ENCODE results near the gene DNASE1L1.

DNASE1L1 gene

DNA sequence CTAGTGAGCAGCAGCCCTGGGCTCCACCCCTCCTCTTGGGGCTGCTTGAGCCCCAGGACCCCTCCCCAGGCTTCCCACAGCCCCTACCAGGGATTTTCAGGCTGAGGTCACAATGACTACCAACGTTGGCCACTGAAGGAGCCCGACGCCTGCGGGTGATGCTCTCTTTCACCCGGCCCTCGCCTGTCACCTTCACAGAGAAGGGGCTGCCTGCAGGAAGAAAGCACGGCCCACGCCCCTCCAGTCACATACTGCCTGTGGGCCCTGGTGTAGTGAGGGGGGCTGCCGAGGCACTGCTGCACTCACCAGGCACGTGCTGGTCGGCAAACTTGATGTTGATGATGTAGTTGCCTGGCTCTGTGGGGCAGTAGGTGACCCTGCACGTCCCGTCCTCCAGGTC, 56.6 kb downstream of the DNASE1L1 start:
- H3K4me3 ChIP-seq (ENCODE audit: low read depth, low read length): no peak overlapping the region
- TF ChIP-seq POLR2A (IDR thresholded peaks at IDR 0.05; ENCODE audit: extremely low read depth, insufficient read length): no peak
- TF ChIP-seq, protein P1, sequence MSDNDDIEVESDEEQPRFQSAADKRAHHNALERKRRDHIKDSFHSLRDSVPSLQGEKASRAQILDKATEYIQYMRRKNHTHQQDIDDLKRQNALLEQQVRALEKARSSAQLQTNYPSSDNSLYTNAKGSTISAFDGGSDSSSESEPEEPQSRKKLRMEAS (IDR thresholded peaks at IDR 0.05; ENCODE audit: low read depth, low read length): no peak
- TF ChIP-seq, protein P2, sequence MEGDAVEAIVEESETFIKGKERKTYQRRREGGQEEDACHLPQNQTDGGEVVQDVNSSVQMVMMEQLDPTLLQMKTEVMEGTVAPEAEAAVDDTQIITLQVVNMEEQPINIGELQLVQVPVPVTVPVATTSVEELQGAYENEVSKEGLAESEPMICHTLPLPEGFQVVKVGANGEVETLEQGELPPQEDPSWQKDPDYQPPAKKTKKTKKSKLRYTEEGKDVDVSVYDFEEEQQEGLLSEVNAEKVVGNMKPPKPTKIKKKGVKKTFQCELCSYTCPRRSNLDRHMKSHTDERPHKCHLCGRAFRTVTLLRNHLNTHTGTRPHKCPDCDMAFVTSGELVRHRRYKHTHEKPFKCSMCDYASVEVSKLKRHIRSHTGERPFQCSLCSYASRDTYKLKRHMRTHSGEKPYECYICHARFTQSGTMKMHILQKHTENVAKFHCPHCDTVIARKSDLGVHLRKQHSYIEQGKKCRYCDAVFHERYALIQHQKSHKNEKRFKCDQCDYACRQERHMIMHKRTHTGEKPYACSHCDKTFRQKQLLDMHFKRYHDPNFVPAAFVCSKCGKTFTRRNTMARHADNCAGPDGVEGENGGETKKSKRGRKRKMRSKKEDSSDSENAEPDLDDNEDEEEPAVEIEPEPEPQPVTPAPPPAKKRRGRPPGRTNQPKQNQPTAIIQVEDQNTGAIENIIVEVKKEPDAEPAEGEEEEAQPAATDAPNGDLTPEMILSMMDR (IDR thresholded peaks at IDR 0.05; ENCODE audit: low read depth, low read length): no peak
- no peak for TF ChIP-seq MYC (IDR thresholded peaks at IDR 0.05; ENCODE audit: low read depth, low read length)
- DNase-seq (ENCODE audit: low read depth): no peak

DNA sequence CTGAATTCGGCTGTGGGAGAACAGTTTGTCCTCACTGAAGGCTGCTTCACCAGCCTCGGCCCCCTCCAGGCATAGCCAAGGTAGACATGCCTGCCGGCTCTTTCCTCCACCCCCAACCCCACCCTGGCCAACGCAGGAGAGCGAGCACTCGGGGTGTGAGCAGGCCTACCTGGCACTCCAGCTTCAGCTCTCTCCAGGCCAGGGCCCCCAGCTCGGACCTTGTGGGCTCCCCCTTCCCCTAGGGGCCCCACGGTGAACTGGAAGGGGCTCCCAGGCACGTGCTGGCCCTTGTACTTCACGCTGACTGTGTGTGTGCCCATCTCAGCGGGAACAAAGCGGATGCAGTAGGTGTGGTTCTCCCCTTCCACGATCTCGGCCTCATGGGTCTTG, 57.0 kb downstream of the DNASE1L1 start:
- DNase-seq (ENCODE audit: low read depth): no peak

More for the DNA sequence above, 57.0 kb downstream of the DNASE1L1 start:
- TF ChIP-seq MYC (IDR thresholded peaks at IDR 0.05; ENCODE audit: low read depth, low read length) (no peak), POLR2A (IDR thresholded peaks at IDR 0.05; ENCODE audit: extremely low read depth, insufficient read length) (no peak)
- TF ChIP-seq, protein P1 (IDR thresholded peaks at IDR 0.05; ENCODE audit: low read depth, low read length): no peak
- TF ChIP-seq, protein P2 (IDR thresholded peaks at IDR 0.05; ENCODE audit: low read depth, low read length): no peak
- no peak overlapping the region for H3K4me3 ChIP-seq (ENCODE audit: low read depth, low read length)
